GM23338 (cell line): Measurements from ENCODE around the gene GNRH2. TPM values are rescaled to one million over a fixed set of nuclear protein-coding genes. Genes with fewer than 3 reads are reported as not detected.

Experiments
- ATAC-seq: fragments of 200-7000 bp; cut with Tn5 transposase; 3 replicates; pipeline ENCODE4 v1.9.1; 2020
- DNase-seq: peaks from one replicate; pipeline ENCODE4 v3.0.0-alpha.2; 2015; ENCODE audit warnings: low spot score
- H2AFZ ChIP-seq: fragments of 200-600 bp; sonication (generic); 2 replicates; pipeline ENCODE4 v1.8.0; 2016; ENCODE audit warnings: antibody characterized with exemption, mild to moderate bottlenecking, moderate library complexity
- H3F3A ChIP-seq: fragments of 200-600 bp; sonication (generic); replicated peaks from 2 replicates; pipeline ENCODE4 v1.8.0; 2017; ENCODE audit warnings: antibody characterized with exemption, mixed run types, low read depth
- H3K27ac ChIP-seq: fragments of 200-600 bp; sonication (generic); 2 replicates; pipeline ENCODE4 v1.6.1; 2016; ENCODE audit warnings: low read depth
- H3K27me3 ChIP-seq: fragments of 200-600 bp; sonication (generic); 2 replicates; pipeline ENCODE4 v1.8.0; 2016; ENCODE audit warnings: mild to moderate bottlenecking, mixed run types, moderate library complexity; ENCODE audit not compliant: insufficient read depth
- H3K36me3 ChIP-seq: fragments of 200-600 bp; sonication (generic); 2 replicates; pipeline ENCODE4 v1.8.0; 2016; ENCODE audit warnings: mild to moderate bottlenecking; ENCODE audit not compliant: insufficient read depth
- H3K4me1 ChIP-seq: fragments of 200-600 bp; sonication (generic); 2 replicates; pipeline ENCODE4 v1.8.0; 2016; ENCODE audit warnings: mild to moderate bottlenecking, moderate library complexity; ENCODE audit not compliant: insufficient read depth
- H3K4me2 ChIP-seq: fragments of 200-600 bp; sonication (generic); 2 replicates; pipeline ENCODE4 v1.7.1; 2017; ENCODE audit warnings: mixed run types
- H3K4me3 ChIP-seq: fragments of 200-600 bp; sonication (generic); 2 replicates; pipeline ENCODE4 v1.6.1; 2016; ENCODE audit warnings: mixed run types
- H3K79me2 ChIP-seq: fragments of 200-600 bp; sonication (generic); replicated peaks from 2 replicates; pipeline ENCODE4 v1.8.0; 2017; ENCODE audit warnings: mild to moderate bottlenecking; ENCODE audit not compliant: insufficient read depth
- H3K9me2 ChIP-seq: fragments of 200-600 bp; sonication (generic); 2 replicates; pipeline ENCODE4 v1.8.0; 2017; ENCODE audit not compliant: insufficient read depth
- H4K20me1 ChIP-seq: fragments of 200-600 bp; sonication (generic); replicated peaks from 2 replicates; pipeline ENCODE4 v1.8.0; 2017; ENCODE audit warnings: mild to moderate bottlenecking; ENCODE audit not compliant: insufficient read depth
- H3K27ac Mint-ChIP-seq: 2 replicates; pipeline ENCODE4 v1.8.0; 2020; ENCODE audit warnings: inconsistent platforms, mild to moderate bottlenecking, moderate library complexity, mixed read lengths
- H3K27me3 Mint-ChIP-seq: 3 replicates; pipeline ENCODE4 v1.8.0; 2022; ENCODE audit warnings: low read depth, mild to moderate bottlenecking, moderate library complexity, mixed read lengths, inconsistent platforms; ENCODE audit not compliant: insufficient read depth, poor library complexity
- H3K36me3 Mint-ChIP-seq: 3 replicates; pipeline ENCODE4 v1.8.0; 2021; ENCODE audit warnings: low read depth, mild to moderate bottlenecking, inconsistent platforms, moderate library complexity, mixed read lengths
- H3K4me1 Mint-ChIP-seq: 3 replicates; pipeline ENCODE4 v1.8.0; 2020; ENCODE audit warnings: mild to moderate bottlenecking, inconsistent platforms, mixed read lengths
- H3K4me3 Mint-ChIP-seq: 3 replicates; pipeline ENCODE4 v1.8.0; 2021; ENCODE audit warnings: moderate library complexity, mild to moderate bottlenecking, inconsistent platforms, mixed read lengths
- H3K9me3 Mint-ChIP-seq: 3 replicates; pipeline ENCODE4 v1.8.0; 2020; ENCODE audit warnings: moderate library complexity, mild to moderate bottlenecking, inconsistent platforms, mixed read lengths
- EZH2phosphoT487 ChIP-seq: fragments of 200-600 bp; sonication (generic); IDR thresholded peaks from one replicate; pipeline ENCODE4 v1.8.1; 2018; ENCODE audit warnings: antibody characterized with exemption; ENCODE audit not compliant: unreplicated experiment
- POLR2AphosphoS5 ChIP-seq: IDR thresholded peaks from 2 replicates; pipeline ENCODE4 v1.6.1; 2016; ENCODE audit warnings: antibody characterized with exemption, low read depth
- polyA plus RNA-seq: library from polyadenylated mRNA; unstranded; fragments of >200 nt; fragmentation: Nextera tagmentation; extraction: Ambion mirVana; gene quantifications from 2 replicates; pipeline ENCODE4 v1.2.1, GENCODE V29; 2016
- total RNA-seq: library from RNA; depleted of rRNA; stranded (reverse); fragments of >200 nt; shearing (Covaris generic); gene quantifications from 2 replicates; pipeline ENCODE4 v1.2.3, GENCODE V29; 2014
- TF ChIP-seq, protein P1 (sequence below): fragments of 250-450 bp; sonication (Bioruptor Pico); IDR thresholded peaks from 2 replicates; pipeline ENCODE4 v1.5.0; 2020; ENCODE audit warnings: mild to moderate bottlenecking, moderate library complexity
- TF ChIP-seq, protein P2 (sequence below): IDR thresholded peaks from one replicate; pipeline ENCODE4 v1.6.1; 2018; ENCODE audit warnings: antibody characterized with exemption; ENCODE audit not compliant: unreplicated experiment
- TF ChIP-seq, protein P3 (sequence below), 2 experiments: fragments of 200-600 bp in 1 of 2; sonication (generic) in 1 of 2; conservative IDR thresholded peaks; 2 replicates each; pipeline versions ENCODE4 v1.5.1 to v1.6.1; 2016 to 2017; ENCODE audit warnings: antibody characterized with exemption in 2 of 2, low read depth in 2 of 2, mild to moderate bottlenecking in 2 of 2, moderate library complexity in 1 of 2

GNRH2 gene
- total and polyA plus RNA-seq, 2 experiments from 2014 or later: not detected

DNA sequence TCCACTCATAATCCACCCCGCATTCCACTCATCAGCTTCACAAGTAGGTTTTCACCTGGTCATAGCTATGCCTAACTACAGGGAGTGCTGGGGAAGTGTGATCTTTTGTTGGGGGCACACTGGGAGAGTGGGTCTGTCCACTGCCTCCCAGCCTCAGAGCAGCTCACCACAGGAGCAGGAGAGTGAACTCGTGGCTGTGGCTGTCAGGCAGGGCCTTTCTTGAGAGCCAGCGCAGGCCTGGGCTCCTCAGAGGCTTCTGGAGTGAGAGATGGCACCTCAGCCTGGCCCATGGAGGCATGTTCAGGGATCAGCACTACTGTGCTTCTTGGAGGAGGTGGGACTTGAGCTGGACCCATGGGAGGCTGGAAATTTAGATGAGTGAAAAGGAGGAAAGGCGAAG is 4.0 kb upstream of the GNRH2 start (continued):
- TF ChIP-seq, protein P1, sequence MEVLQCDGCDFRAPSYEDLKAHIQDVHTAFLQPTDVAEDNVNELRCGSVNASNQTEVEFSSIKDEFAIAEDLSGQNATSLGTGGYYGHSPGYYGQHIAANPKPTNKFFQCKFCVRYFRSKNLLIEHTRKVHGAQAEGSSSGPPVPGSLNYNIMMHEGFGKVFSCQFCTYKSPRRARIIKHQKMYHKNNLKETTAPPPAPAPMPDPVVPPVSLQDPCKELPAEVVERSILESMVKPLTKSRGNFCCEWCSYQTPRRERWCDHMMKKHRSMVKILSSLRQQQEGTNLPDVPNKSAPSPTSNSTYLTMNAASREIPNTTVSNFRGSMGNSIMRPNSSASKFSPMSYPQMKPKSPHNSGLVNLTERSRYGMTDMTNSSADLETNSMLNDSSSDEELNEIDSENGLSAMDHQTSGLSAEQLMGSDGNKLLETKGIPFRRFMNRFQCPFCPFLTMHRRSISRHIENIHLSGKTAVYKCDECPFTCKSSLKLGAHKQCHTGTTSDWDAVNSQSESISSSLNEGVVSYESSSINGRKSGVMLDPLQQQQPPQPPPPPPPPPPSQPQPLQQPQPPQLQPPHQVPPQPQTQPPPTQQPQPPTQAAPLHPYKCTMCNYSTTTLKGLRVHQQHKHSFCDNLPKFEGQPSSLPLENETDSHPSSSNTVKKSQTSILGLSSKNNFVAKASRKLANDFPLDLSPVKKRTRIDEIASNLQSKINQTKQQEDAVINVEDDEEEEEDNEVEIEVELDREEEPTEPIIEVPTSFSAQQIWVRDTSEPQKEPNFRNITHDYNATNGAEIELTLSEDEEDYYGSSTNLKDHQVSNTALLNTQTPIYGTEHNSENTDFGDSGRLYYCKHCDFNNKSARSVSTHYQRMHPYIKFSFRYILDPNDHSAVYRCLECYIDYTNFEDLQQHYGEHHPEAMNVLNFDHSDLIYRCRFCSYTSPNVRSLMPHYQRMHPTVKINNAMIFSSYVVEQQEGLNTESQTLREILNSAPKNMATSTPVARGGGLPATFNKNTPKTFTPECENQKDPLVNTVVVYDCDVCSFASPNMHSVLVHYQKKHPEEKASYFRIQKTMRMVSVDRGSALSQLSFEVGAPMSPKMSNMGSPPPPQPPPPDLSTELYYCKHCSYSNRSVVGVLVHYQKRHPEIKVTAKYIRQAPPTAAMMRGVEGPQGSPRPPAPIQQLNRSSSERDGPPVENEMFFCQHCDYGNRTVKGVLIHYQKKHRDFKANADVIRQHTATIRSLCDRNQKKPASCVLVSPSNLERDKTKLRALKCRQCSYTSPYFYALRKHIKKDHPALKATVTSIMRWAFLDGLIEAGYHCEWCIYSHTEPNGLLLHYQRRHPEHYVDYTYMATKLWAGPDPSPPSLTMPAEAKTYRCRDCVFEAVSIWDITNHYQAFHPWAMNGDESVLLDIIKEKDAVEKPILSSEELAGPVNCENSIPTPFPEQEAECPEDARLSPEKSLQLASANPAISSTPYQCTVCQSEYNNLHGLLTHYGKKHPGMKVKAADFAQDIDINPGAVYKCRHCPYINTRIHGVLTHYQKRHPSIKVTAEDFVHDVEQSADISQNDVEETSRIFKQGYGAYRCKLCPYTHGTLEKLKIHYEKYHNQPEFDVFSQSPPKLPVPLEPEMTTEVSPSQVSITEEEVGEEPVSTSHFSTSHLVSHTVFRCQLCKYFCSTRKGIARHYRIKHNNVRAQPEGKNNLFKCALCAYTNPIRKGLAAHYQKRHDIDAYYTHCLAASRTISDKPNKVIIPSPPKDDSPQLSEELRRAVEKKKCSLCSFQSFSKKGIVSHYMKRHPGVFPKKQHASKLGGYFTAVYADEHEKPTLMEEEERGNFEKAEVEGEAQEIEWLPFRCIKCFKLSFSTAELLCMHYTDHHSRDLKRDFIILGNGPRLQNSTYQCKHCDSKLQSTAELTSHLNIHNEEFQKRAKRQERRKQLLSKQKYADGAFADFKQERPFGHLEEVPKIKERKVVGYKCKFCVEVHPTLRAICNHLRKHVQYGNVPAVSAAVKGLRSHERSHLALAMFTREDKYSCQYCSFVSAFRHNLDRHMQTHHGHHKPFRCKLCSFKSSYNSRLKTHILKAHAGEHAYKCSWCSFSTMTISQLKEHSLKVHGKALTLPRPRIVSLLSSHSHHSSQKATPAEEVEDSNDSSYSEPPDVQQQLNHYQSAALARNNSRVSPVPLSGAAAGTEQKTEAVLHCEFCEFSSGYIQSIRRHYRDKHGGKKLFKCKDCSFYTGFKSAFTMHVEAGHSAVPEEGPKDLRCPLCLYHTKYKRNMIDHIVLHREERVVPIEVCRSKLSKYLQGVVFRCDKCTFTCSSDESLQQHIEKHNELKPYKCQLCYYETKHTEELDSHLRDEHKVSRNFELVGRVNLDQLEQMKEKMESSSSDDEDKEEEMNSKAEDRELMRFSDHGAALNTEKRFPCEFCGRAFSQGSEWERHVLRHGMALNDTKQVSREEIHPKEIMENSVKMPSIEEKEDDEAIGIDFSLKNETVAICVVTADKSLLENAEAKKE: no peak
- TF ChIP-seq, protein P2, sequence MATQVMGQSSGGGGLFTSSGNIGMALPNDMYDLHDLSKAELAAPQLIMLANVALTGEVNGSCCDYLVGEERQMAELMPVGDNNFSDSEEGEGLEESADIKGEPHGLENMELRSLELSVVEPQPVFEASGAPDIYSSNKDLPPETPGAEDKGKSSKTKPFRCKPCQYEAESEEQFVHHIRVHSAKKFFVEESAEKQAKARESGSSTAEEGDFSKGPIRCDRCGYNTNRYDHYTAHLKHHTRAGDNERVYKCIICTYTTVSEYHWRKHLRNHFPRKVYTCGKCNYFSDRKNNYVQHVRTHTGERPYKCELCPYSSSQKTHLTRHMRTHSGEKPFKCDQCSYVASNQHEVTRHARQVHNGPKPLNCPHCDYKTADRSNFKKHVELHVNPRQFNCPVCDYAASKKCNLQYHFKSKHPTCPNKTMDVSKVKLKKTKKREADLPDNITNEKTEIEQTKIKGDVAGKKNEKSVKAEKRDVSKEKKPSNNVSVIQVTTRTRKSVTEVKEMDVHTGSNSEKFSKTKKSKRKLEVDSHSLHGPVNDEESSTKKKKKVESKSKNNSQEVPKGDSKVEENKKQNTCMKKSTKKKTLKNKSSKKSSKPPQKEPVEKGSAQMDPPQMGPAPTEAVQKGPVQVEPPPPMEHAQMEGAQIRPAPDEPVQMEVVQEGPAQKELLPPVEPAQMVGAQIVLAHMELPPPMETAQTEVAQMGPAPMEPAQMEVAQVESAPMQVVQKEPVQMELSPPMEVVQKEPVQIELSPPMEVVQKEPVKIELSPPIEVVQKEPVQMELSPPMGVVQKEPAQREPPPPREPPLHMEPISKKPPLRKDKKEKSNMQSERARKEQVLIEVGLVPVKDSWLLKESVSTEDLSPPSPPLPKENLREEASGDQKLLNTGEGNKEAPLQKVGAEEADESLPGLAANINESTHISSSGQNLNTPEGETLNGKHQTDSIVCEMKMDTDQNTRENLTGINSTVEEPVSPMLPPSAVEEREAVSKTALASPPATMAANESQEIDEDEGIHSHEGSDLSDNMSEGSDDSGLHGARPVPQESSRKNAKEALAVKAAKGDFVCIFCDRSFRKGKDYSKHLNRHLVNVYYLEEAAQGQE: no peak
- TF ChIP-seq EZH2phosphoT487: no peak

DNA sequence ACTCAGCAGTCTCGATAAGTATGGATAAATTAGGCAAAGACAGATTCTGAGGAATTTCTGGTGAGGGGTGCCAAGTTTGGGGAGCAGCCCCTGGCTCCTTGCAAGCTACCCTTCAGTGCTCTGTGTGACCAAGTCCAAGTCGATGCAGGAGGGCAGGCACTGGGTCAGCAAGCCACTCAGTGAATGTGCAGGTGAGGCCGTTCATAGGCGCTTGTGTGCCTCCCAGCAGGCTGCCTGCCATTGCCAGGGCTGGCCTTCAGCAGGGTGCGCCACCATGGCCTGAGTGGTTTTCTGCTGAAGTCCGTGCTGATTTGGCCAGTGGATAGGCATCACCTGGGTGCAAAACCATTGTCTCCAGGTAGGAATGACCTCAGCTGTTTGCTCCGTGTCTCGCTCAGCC is 3.3 kb upstream of the GNRH2 start:
- Mint-ChIP-seq H3K4me3 (no peak overlapping the region), H3K9me3 (no peaks in the 10 kb centered on the region; the same call in 2 of the 3 replicates), H3K4me1 (peaks cover 17% of the 10 kb centered on the region), H3K36me3 (peaks cover 49% of the 10 kb centered on the region), H3K27ac (no peak overlapping the region), H3K27me3 (peaks cover 14% of the 10 kb centered on the region)
- Histone ChIP-seq H3K9me2 (peaks cover 4% of the 10 kb centered on the region; the same call in 1 of the 2 replicates), H3K4me3 (no peak overlapping the region), H3K27me3 (no peaks in the 10 kb centered on the region), H3K79me2 (no peaks in the 10 kb centered on the region), H3K4me1 (peaks cover 21% of the 10 kb centered on the region), H2AFZ (no peak overlapping the region), H3K27ac (no peak overlapping the region), H3K36me3 (peaks cover 3% of the 10 kb centered on the region; the same call in 1 of the 2 replicates), H3F3A (no peaks in the 10 kb centered on the region), H4K20me1 (no peaks in the 10 kb centered on the region), H3K4me2 (no peak overlapping the region)
- ATAC-seq (no peak), DNase-seq (no peak)
- no peak for TF ChIP-seq POLR2AphosphoS5
- TF ChIP-seq, protein P3, sequence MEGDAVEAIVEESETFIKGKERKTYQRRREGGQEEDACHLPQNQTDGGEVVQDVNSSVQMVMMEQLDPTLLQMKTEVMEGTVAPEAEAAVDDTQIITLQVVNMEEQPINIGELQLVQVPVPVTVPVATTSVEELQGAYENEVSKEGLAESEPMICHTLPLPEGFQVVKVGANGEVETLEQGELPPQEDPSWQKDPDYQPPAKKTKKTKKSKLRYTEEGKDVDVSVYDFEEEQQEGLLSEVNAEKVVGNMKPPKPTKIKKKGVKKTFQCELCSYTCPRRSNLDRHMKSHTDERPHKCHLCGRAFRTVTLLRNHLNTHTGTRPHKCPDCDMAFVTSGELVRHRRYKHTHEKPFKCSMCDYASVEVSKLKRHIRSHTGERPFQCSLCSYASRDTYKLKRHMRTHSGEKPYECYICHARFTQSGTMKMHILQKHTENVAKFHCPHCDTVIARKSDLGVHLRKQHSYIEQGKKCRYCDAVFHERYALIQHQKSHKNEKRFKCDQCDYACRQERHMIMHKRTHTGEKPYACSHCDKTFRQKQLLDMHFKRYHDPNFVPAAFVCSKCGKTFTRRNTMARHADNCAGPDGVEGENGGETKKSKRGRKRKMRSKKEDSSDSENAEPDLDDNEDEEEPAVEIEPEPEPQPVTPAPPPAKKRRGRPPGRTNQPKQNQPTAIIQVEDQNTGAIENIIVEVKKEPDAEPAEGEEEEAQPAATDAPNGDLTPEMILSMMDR (conservative IDR thresholded peaks at IDR 0.05; ENCODE audit: low read depth in 2 of 2): no peak
